ENCODE data around the gene KIFC3. TPM values are rescaled to one million over a fixed set of nuclear protein-coding genes. Genes with fewer than 3 reads are reported as not detected.

Gene KIFC3
- total and polyA plus RNA-seq, 2 of the 13 experiments (the other 11 are each of a cell fraction or from before 2014, with no cell fraction given) = 42.1 to 45.3 TPM

DNA sequence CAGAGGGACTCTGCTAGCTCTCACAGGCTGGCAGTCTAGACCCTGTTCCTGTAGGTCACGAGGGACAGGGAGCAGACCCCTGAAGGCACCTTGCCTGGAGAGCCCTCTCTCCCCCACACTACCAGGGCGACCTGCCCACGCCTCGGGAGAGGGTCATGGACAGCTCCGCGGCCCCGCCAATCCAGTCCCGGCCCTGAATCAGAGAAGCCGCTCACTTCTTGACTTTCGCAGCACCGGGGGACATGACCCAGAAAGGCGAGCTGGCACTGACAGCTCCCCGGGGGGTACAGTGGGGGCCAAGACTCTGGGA is 5.1 kb downstream of the KIFC3 start (continued):
- no peak for TF ChIP-seq TCF12 (IDR thresholded peaks at IDR 0.05)
- 0 out of 2 replicates have a peak, but pooled peaks have one; percentile 18 for TF ChIP-seq TCF12 (CRISPR knock-in tag; IDR thresholded peaks at IDR 0.05)
- no peak for TF ChIP-seq ZNF430 (CRISPR knock-in tag; IDR thresholded peaks at IDR 0.05)
- TF ChIP-seq ZBTB7A (CRISPR knock-in tag; IDR thresholded peaks at IDR 0.05) = 0 out of 2 replicates have a peak, but pooled peaks have one; percentile 13
- 0 out of 2 replicates have a peak, but pooled peaks have one; percentile 28 for TF ChIP-seq SP2 (CRISPR knock-in tag; IDR thresholded peaks at IDR 0.05)
- TF ChIP-seq ZNF607 (CRISPR knock-in tag; IDR thresholded peaks at IDR 0.05; ENCODE audit: borderline replicate concordance) = 0 out of 2 replicates have a peak, but pooled peaks have one; percentile 19
- peak; percentile 12; the same call in 1 of the 2 replicates for TF ChIP-seq ZNF768 (CRISPR knock-in tag; IDR thresholded peaks at IDR 0.05)
- TF ChIP-seq, protein P1, sequence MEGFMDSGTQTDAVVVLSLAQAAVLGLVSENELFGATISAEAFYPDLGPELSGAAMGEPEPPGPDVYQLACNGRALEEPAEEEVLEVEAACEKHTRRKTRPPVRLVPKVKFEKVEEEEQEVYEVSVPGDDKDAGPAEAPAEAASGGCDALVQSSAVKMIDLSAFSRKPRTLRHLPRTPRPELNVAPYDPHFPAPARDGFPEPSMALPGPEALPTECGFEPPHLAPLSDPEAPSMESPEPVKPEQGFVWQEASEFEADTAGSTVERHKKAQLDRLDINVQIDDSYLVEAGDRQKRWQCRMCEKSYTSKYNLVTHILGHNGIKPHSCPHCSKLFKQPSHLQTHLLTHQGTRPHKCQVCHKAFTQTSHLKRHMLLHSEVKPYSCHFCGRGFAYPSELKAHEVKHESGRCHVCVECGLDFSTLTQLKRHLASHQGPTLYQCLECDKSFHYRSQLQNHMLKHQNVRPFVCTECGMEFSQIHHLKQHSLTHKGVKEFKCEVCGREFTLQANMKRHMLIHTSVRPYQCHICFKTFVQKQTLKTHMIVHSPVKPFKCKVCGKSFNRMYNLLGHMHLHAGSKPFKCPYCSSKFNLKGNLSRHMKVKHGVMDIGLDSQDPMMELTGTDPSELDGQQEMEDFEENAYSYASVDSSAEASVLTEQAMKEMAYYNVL (CRISPR knock-in tag; IDR thresholded peaks at IDR 0.05; ENCODE audit: borderline replicate concordance) = peak; percentile 50; the same call in 1 of the 2 replicates
- TF ChIP-seq, protein P2, sequence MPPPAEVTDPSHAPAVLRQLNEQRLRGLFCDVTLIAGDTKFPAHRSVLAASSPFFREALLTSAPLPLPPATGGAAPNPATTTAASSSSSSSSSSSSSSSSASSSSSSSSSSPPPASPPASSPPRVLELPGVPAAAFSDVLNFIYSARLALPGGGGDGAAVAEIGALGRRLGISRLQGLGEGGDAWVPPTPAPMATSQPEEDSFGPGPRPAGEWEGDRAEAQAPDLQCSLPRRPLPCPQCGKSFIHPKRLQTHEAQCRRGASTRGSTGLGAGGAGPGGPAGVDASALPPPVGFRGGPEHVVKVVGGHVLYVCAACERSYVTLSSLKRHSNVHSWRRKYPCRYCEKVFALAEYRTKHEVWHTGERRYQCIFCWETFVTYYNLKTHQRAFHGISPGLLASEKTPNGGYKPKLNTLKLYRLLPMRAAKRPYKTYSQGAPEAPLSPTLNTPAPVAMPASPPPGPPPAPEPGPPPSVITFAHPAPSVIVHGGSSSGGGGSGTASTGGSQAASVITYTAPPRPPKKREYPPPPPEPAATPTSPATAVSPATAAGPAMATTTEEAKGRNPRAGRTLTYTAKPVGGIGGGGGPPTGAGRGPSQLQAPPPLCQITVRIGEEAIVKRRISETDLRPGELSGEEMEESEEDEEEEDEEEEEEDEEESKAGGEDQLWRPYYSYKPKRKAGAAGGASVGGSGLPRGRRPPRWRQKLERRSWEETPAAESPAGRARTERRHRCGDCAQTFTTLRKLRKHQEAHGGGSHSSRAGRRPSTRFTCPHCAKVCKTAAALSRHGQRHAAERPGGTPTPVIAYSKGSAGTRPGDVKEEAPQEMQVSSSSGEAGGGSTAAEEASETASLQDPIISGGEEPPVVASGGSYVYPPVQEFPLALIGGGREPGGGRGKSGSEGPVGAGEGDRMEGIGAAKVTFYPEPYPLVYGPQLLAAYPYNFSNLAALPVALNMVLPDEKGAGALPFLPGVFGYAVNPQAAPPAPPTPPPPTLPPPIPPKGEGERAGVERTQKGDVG (CRISPR knock-in tag; IDR thresholded peaks at IDR 0.05; ENCODE audit: borderline replicate concordance) = peak; percentile 67; the same call in 1 of the 2 replicates
- TF ChIP-seq CAMTA2 (CRISPR knock-in tag; IDR thresholded peaks at IDR 0.05; ENCODE audit: borderline replicate concordance) = 0 out of 2 replicates have a peak, but pooled peaks have one; percentile 53
- 0 out of 2 replicates have a peak, but pooled peaks have one; percentile 34 for TF ChIP-seq PRMT3 (CRISPR knock-in tag; IDR thresholded peaks at IDR 0.05; ENCODE audit: borderline replicate concordance, low read depth)
- TF ChIP-seq, protein P3, sequence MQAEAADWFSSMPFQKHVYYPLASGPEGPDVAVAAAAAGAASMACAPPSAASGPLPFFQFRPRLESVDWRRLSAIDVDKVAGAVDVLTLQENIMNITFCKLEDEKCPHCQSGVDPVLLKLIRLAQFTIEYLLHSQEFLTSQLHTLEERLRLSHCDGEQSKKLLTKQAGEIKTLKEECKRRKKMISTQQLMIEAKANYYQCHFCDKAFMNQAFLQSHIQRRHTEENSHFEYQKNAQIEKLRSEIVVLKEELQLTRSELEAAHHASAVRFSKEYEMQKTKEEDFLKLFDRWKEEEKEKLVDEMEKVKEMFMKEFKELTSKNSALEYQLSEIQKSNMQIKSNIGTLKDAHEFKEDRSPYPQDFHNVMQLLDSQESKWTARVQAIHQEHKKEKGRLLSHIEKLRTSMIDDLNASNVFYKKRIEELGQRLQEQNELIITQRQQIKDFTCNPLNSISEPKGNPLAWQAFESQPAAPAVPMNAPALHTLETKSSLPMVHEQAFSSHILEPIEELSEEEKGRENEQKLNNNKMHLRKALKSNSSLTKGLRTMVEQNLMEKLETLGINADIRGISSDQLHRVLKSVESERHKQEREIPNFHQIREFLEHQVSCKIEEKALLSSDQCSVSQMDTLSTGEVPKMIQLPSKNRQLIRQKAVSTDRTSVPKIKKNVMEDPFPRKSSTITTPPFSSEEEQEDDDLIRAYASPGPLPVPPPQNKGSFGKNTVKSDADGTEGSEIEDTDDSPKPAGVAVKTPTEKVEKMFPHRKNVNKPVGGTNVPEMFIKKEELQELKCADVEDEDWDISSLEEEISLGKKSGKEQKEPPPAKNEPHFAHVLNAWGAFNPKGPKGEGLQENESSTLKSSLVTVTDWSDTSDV (CRISPR knock-in tag; IDR thresholded peaks at IDR 0.05) = 0 out of 2 replicates have a peak, but pooled peaks have one; percentile 19
- TF ChIP-seq, protein P4, sequence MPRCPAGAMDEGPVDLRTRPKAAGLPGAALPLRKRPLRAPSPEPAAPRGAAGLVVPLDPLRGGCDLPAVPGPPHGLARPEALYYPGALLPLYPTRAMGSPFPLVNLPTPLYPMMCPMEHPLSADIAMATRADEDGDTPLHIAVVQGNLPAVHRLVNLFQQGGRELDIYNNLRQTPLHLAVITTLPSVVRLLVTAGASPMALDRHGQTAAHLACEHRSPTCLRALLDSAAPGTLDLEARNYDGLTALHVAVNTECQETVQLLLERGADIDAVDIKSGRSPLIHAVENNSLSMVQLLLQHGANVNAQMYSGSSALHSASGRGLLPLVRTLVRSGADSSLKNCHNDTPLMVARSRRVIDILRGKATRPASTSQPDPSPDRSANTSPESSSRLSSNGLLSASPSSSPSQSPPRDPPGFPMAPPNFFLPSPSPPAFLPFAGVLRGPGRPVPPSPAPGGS (CRISPR knock-in tag; IDR thresholded peaks at IDR 0.05) = no peak; the same call in 1 of the 2 replicates
- TF ChIP-seq DMAP1 (CRISPR knock-in tag; IDR thresholded peaks at IDR 0.05) = no peak
- peak; percentile 47; the same call in 1 of the 2 replicates for TF ChIP-seq ZNF274 (CRISPR knock-in tag; IDR thresholded peaks at IDR 0.05)
- 0 out of 2 replicates have a peak, but pooled peaks have one; percentile 7 for TF ChIP-seq PAWR (CRISPR knock-in tag; IDR thresholded peaks at IDR 0.05; ENCODE audit: borderline replicate concordance)
- TF ChIP-seq ZNF660 (CRISPR knock-in tag; IDR thresholded peaks at IDR 0.05; ENCODE audit: borderline replicate concordance, low read depth) = 0 out of 2 replicates have a peak, but pooled peaks have one; percentile 11
- 0 out of 2 replicates have a peak, but pooled peaks have one; percentile 81 for TF ChIP-seq ZNF891 (CRISPR knock-in tag; IDR thresholded peaks at IDR 0.05)
- TF ChIP-seq ZNF350 (CRISPR knock-in tag; IDR thresholded peaks at IDR 0.05; ENCODE audit: borderline replicate concordance, low read depth) = 0 out of 2 replicates have a peak, but pooled peaks have one; percentile 73
- peak; percentile 4 for TF ChIP-seq ZEB1 (IDR thresholded peaks at IDR 0.05; ENCODE audit: insufficient replicate concordance, low read depth)
- no peak for TF ChIP-seq ZNF883 (CRISPR knock-in tag; IDR thresholded peaks at IDR 0.05; ENCODE audit: not compliant biosample characterization)

Measured in HepG2 (cell line).